AG04450 (cell line): ENCODE results near the gene SPINT2. TPM values are rescaled to one million over a fixed set of nuclear protein-coding genes. Genes with fewer than 3 reads are reported as not detected.
A peak's percentile ranks its signal among the peaks of the same experiment; 100 is the strongest.

Experiments used
- CTCF ChIA-PET: fragments of 300-600, 350-600 bp; formaldehyde crosslinking; extraction: SDS; loops from one replicate; lab custom pipeline; 2022; ENCODE audit warnings: antibody characterized with exemption, inconsistent platforms; lab: Charles Lee
- POLR2A ChIA-PET: fragments of 350-600 bp; formaldehyde crosslinking; extraction: SDS; loops from one replicate; lab custom pipeline; 2021; ENCODE audit warnings: antibody characterized with exemption, inconsistent platforms; lab: Yijun Ruan, JAX
- DNase-seq: peaks from one replicate; pipeline ENCODE4 v3.0.0-alpha.2; 2011; ENCODE audit warnings: low read depth, low spot score
- H3K27ac ChIP-seq: one replicate; pipeline ENCODE4 v1.5.1; 2012; ENCODE audit warnings: low read depth, low read length, control low read depth
- H3K27me3 ChIP-seq: one replicate; pipeline ENCODE4 v1.6.0; 2012; ENCODE audit warnings: low read length; ENCODE audit not compliant: control insufficient read depth, insufficient read depth
- H3K4me3 ChIP-seq: 2 replicates; pipeline ENCODE4 v1.5.1; 2011; ENCODE audit warnings: mild to moderate bottlenecking, low read depth, low read length, control low read depth
- H3K9me3 ChIP-seq: 2 replicates; pipeline ENCODE4 v1.5.1; 2012; ENCODE audit warnings: low read length; ENCODE audit not compliant: control insufficient read depth, insufficient read depth
- polyA plus RNA-seq: library from polyadenylated mRNA; depleted of rRNA; stranded (reverse); fragments of >200 nt; gene quantifications from 2 replicates; pipeline ENCODE4 v1.2.3, GENCODE V29; 2011
- TF ChIP-seq, protein P1 (sequence below): IDR thresholded peaks from 2 replicates; pipeline ENCODE4 v1.5.1; 2011; ENCODE audit warnings: low read depth, low read length, control low read depth, inconsistent platforms

Gene SPINT2
- polyA plus RNA-seq, 1 experiment = 1.8 TPM

DNA sequence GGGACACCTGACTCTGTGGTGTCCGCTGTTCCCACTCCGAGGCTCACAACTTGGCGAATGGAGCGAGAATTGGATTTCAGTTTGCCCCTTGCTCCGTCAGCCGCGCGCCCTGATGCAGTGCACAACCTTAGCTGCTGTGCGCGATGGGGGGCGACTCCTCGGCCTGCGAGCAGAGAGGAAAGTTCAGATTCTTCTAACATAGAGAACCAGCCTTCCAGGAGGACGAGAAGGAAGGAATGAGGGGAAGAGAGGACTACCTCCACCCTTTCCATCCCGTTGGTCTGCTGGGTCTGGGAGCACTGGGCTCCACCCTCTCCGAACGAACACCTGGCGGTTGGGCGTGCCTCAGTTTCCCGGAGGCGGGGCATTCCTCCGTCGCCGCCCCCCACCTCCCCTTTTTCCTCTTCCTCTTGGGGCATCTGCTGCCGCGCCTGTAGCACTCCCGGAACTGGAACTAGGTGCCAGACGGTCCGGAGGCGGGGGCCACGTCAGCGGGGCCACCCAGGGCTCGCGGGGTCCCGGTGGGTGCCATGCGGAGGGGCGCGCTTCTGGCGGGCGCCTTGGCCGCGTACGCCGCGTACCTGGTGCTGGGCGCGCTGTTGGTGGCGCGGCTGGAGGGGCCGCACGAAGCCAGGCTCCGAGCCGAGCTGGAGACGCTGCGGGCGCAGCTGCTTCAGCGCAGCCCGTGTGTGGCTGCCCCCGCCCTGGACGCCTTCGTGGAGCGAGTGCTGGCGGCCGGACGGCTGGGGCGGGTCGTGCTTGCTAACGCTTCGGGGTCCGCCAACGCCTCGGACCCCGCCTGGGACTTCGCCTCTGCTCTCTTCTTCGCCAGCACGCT, 55.3 kb downstream of the SPINT2 start, which contains the start of gene KCNK6:
Gene KCNK6 (plus strand): TSS at position 425 of the 838 bp plus-strand sequence. CDS start 106 bp downstream, at position 531.
- Histone ChIP-seq H3K27me3 (no peaks in the 10 kb centered on the region), H3K9me3 (no peaks in the 10 kb centered on the region), H3K27ac (no peak within 1 kb of the TSS), H3K4me3 (peak within 1 kb of the TSS; percentile 68)
- CTCF ChIA-PET = interaction anchor here (1.0 to 2.8 kb wide), 5 partner anchors 11 to 93 kb away, joined by 3 to 17 read pairs (median 5); partner anchors contain the start of gene CATSPERG
- TF ChIP-seq, protein P1, sequence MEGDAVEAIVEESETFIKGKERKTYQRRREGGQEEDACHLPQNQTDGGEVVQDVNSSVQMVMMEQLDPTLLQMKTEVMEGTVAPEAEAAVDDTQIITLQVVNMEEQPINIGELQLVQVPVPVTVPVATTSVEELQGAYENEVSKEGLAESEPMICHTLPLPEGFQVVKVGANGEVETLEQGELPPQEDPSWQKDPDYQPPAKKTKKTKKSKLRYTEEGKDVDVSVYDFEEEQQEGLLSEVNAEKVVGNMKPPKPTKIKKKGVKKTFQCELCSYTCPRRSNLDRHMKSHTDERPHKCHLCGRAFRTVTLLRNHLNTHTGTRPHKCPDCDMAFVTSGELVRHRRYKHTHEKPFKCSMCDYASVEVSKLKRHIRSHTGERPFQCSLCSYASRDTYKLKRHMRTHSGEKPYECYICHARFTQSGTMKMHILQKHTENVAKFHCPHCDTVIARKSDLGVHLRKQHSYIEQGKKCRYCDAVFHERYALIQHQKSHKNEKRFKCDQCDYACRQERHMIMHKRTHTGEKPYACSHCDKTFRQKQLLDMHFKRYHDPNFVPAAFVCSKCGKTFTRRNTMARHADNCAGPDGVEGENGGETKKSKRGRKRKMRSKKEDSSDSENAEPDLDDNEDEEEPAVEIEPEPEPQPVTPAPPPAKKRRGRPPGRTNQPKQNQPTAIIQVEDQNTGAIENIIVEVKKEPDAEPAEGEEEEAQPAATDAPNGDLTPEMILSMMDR = no peak
- DNase-seq = no peak
- POLR2A ChIA-PET = interaction anchor here (0.7 kb wide), 1 partner anchor 131 kb away, joined by 4 read pairs; no protein-coding TSS in a partner anchor

DNA sequence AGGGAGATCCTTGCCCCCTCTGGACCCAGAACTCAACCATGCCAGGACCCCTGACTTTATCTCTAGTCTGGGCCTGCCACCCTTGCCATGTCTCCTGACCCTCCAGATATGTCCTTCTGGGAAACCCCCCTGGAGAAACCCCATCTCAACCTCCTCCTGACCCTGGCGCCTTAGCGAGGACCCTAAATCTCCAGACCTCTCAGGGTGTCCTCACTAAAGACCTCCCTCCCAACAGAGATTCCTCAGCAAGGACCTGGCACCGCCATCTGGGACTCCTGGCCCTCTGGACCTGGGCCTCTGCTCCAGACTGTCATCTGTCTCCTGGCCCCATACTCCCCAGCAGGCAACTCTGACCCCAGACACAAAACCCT, 56.6 kb downstream of the SPINT2 start:
- Histone ChIP-seq H3K27me3 (no peaks in the 10 kb centered on the region), H3K9me3 (no peaks in the 10 kb centered on the region), H3K4me3 (no peak overlapping the region), H3K27ac (no peak overlapping the region)
- TF ChIP-seq, protein P1 = no peak
- ChIA-PET CTCF (interaction anchor here (0.6 to 2.8 kb wide), 3 partner anchors 10 to 76 kb away, joined by 3 to 13 read pairs (median 4); no protein-coding TSS in a partner anchor), POLR2A (interaction anchor here (0.5 kb wide), 1 partner anchor 9 kb away, joined by 3 read pairs; no protein-coding TSS in a partner anchor)
- DNase-seq = no peak

DNA sequence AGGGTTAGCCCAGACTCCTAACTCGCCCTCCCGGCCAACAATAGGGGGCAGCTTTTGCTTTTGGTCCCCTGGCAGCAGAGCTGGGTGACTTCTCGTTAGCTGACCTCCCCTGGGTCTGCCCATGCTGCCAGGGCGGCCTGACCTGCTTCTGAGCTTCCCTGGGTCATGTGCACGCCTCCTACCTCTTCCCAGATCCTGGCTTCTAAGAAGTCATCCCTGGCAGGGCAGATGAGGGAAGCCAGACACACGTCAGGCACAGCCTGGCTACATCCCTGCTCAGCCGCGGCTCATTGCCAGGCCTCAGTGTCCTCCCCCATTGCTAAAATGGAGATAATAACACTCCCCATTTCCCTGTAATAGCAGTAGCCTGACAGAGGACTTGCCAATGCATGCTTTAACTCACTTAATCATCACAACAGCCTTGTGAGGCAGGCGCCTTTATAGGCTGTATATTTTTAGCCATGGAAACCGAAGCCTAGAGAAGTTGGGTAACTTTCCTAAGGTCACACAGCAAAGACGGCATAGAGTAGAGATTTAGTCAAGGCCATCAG, 57.3 kb downstream of the SPINT2 start:
- no peak for DNase-seq
- H3K9me3 ChIP-seq = no peaks in the 10 kb centered on the region
- H3K4me3 ChIP-seq = no peak overlapping the region
- POLR2A ChIA-PET = no interaction called here
- H3K27ac ChIP-seq = no peak overlapping the region
- no peaks in the 10 kb centered on the region for H3K27me3 ChIP-seq
- TF ChIP-seq, protein P1 = no peak
- CTCF ChIA-PET = interaction anchor here (2.8 kb wide), 1 partner anchor 77 kb away, joined by 13 read pairs; no protein-coding TSS in a partner anchor

DNA sequence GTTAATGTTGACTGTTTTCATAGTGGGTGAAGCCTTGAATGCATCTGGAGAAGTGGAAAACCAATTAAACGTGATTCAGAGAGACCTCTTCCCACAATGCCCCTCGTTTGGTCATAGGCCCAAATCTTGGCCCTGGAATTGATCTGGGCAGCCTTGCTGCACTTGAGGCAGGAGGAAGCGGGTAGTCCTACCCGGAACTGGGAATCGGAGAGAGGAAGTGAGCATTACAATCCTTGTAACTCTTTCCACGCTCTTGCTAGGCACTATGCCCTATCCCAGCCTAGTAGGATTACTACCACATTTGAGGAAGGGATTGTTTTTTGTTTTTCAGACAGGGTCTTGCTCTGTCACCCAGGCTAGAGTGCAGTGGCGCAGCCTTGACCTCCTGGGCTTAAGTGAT, 58.9 kb downstream of the SPINT2 start:
- H3K4me3 ChIP-seq = no peak overlapping the region
- no peak for DNase-seq
- H3K27me3 ChIP-seq = no peaks in the 10 kb centered on the region
- TF ChIP-seq, protein P1 = no peak
- CTCF ChIA-PET = no interaction called here
- H3K9me3 ChIP-seq = no peaks in the 10 kb centered on the region
- POLR2A ChIA-PET = no interaction called here
- no peak overlapping the region for H3K27ac ChIP-seq

DNA sequence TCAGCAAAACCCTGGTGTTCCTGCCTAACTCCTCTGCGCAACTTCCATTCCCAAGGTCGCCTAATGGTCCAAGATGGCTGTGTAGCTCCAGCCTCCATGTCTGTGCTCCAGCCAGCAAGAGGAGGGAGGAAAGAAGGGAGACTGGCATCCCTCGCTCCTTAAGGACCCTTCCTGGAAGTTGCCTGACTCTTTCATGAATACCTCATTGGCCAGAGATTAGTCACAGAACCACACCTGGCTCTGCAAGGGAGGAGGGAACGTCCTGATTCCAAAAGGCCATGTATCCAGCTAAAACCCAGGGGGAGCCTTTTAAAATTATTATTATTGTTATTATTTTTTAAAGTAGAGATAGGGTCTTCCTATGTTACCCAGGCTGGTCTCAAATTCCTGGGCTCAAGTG, 60.1 kb downstream of the SPINT2 start:
- H3K4me3 ChIP-seq = no peak overlapping the region
- ChIA-PET CTCF (no interaction called here), POLR2A (no interaction called here)
- no peaks in the 10 kb centered on the region for H3K9me3 ChIP-seq
- TF ChIP-seq, protein P1 = no peak
- no peak for DNase-seq
- H3K27me3 ChIP-seq = no peaks in the 10 kb centered on the region
- H3K27ac ChIP-seq = no peak overlapping the region
